ENCODE results near the gene PHF19.

GRCh38 chr9:120837921-120838320 lies 39.1 kb downstream of the PHF19 start:
- TF ChIP-seq, protein P1, sequence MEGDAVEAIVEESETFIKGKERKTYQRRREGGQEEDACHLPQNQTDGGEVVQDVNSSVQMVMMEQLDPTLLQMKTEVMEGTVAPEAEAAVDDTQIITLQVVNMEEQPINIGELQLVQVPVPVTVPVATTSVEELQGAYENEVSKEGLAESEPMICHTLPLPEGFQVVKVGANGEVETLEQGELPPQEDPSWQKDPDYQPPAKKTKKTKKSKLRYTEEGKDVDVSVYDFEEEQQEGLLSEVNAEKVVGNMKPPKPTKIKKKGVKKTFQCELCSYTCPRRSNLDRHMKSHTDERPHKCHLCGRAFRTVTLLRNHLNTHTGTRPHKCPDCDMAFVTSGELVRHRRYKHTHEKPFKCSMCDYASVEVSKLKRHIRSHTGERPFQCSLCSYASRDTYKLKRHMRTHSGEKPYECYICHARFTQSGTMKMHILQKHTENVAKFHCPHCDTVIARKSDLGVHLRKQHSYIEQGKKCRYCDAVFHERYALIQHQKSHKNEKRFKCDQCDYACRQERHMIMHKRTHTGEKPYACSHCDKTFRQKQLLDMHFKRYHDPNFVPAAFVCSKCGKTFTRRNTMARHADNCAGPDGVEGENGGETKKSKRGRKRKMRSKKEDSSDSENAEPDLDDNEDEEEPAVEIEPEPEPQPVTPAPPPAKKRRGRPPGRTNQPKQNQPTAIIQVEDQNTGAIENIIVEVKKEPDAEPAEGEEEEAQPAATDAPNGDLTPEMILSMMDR (IDR thresholded peaks at IDR 0.05; ENCODE audit: low read depth, low read length): no peak
- TF ChIP-seq, protein P2, sequence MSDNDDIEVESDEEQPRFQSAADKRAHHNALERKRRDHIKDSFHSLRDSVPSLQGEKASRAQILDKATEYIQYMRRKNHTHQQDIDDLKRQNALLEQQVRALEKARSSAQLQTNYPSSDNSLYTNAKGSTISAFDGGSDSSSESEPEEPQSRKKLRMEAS (IDR thresholded peaks at IDR 0.05; ENCODE audit: low read depth, low read length): no peak
- TF ChIP-seq POLR2A (IDR thresholded peaks at IDR 0.05; ENCODE audit: extremely low read depth, insufficient read length): no peak
